CD8-positive, alpha-beta memory T cell (primary cell): Measurements from ENCODE around the gene CCNA1. TPM values are rescaled to one million over a fixed set of nuclear protein-coding genes. Genes with fewer than 3 reads are reported as not detected.

Experiments
- CTCF ChIA-PET: fragments of 350-600 bp; sonication (Branson Sonifier 250); formaldehyde crosslinking; loops from one replicate; lab custom pipeline; 2021; ENCODE audit warnings: antibody characterized with exemption; lab: Charles Lee
- POLR2A ChIA-PET: fragments of 350-600 bp; sonication (Branson Sonifier 250); formaldehyde crosslinking; loops from one replicate; lab custom pipeline; 2021; ENCODE audit warnings: antibody characterized with exemption; lab: Charles Lee
- DNase-seq, 5 donors: peaks; one replicate each; pipeline versions ENCODE4 v3.0.0 to v3.0.0-alpha.2; 2020 to 2022; ENCODE audit warnings: mixed read lengths in 1 of 5
- H3K27ac ChIP-seq: one replicate; pipeline ENCODE4 v1.7.0; 2013; ENCODE audit warnings: low read depth, mild to moderate bottlenecking, low read length, moderate library complexity
- H3K27me3 ChIP-seq: 2 replicates; pipeline ENCODE4 v1.7.0; 2013; ENCODE audit warnings: low read length, mild to moderate bottlenecking; ENCODE audit not compliant: insufficient read depth, poor library complexity, severe bottlenecking
- H3K36me3 ChIP-seq: 2 replicates; pipeline ENCODE4 v1.7.0; 2013; ENCODE audit warnings: mild to moderate bottlenecking, low read length, moderate library complexity; ENCODE audit not compliant: insufficient read depth
- H3K4me1 ChIP-seq: 2 replicates; pipeline ENCODE4 v1.7.0; 2013; ENCODE audit warnings: mild to moderate bottlenecking, low read length, moderate library complexity; ENCODE audit not compliant: insufficient read depth
- H3K4me3 ChIP-seq: 2 replicates; pipeline ENCODE4 v1.7.0; 2013; ENCODE audit warnings: mild to moderate bottlenecking, low read length
- H3K9me3 ChIP-seq: 2 replicates; pipeline ENCODE4 v1.7.0; 2013; ENCODE audit warnings: mild to moderate bottlenecking, low read length
- H3K27ac Mint-ChIP-seq, 8 donors: one replicate each; pipeline ENCODE4 v1.8.0; 2020 to 2021; ENCODE audit warnings: mixed read lengths in 8 of 8, mild to moderate bottlenecking in 6 of 8, inconsistent platforms in 3 of 8, moderate library complexity in 3 of 8
- H3K27me3 Mint-ChIP-seq, 2 donors: one replicate each; pipeline ENCODE4 v1.8.0; 2020 to 2021; ENCODE audit warnings: mixed read lengths in 2 of 2, mild to moderate bottlenecking in 1 of 2, moderate library complexity in 1 of 2
- H3K36me3 Mint-ChIP-seq, 3 donors: one replicate each; pipeline ENCODE4 v1.8.0; 2020 to 2021; ENCODE audit warnings: mixed read lengths in 3 of 3, inconsistent platforms in 1 of 3, mild to moderate bottlenecking in 1 of 3
- H3K4me1 Mint-ChIP-seq, 3 donors: one replicate each; pipeline ENCODE4 v1.8.0; 2020 to 2021; ENCODE audit warnings: mixed read lengths in 3 of 3, inconsistent platforms in 1 of 3, mild to moderate bottlenecking in 1 of 3
- H3K4me3 Mint-ChIP-seq, 7 donors: one replicate each; pipeline ENCODE4 v1.8.0; 2020 to 2021; ENCODE audit warnings: mixed read lengths in 7 of 7, mild to moderate bottlenecking in 6 of 7, moderate library complexity in 4 of 7, inconsistent platforms in 2 of 7
- H3K9me3 Mint-ChIP-seq, 5 donors: one replicate each; pipeline ENCODE4 v1.8.0; 2020 to 2022; ENCODE audit warnings: mixed read lengths in 5 of 5, mild to moderate bottlenecking in 3 of 5, moderate library complexity in 2 of 5, inconsistent platforms in 1 of 5
- polyA plus RNA-seq: library from polyadenylated mRNA; unstranded; fragments of 300-500 nt; fragmentation: Illumina TruSeq; gene quantifications from one replicate; pipeline ENCODE4 v1.2.3, GENCODE V29; 2021
- total RNA-seq, 2 experiments: library from RNA; stranded (reverse); gene quantifications; one replicate each; pipeline ENCODE4 v1.2.3, GENCODE V29; 2021

Gene CCNA1
- total and polyA plus RNA-seq, 3 experiments from 2014 or later: not detected

DNA sequence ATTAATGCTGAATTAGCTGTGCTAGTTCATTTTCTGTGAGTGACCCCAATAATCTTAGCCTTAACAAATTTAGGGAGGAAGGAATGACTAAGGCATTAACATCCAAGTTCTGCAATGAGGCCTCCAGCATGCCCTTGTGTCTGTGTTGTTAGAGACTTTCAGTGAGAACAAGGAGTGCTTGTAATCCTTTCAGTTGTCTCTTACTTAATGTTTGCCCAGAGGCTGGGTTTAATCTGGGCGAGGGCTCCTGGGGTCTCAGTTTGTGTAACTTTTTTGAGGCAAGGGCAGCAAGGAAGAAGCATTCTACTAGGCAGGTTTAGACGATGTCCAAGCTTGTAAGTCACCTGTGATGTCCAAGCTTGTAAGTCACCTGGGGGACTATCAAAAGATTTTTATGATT is 24.3 kb downstream of the CCNA1 start:
- Mint-ChIP-seq H3K27ac (no peak overlapping the region), H3K9me3 (no peaks in the 10 kb centered on the region), H3K4me1 (no peaks in the 10 kb centered on the region), H3K36me3 (no peaks in the 10 kb centered on the region), H3K4me3 (no peak overlapping the region), H3K27me3 (no peaks in the 10 kb centered on the region)
- no peak for DNase-seq
- ChIA-PET POLR2A (no interaction called here), CTCF (no interaction called here)
- Histone ChIP-seq H3K36me3 (no peaks in the 10 kb centered on the region), H3K4me1 (no peaks in the 10 kb centered on the region), H3K27me3 (no peaks in the 10 kb centered on the region), H3K9me3 (no peaks in the 10 kb centered on the region), H3K4me3 (no peak overlapping the region), H3K27ac (no peak overlapping the region)

DNA sequence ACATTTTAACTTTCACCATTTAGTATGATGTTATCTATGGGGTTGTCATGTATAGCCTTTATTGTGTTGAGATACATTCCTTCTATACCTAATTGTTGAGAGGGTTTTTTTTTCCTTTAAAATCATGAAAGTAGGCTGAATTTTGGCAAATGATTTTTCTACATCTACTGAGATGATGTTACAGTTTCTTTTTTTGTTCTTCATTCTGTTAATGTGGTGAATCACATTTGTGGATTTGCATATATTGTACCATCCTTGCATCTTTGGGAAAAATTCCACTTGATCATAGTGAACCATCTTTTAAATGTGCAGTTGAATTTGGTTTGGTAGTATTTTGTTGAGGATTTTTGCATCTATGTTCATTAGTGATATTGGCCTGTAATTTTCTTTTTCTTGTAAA is 29.2 kb downstream of the CCNA1 start:
- ChIA-PET CTCF (no interaction called here), POLR2A (no interaction called here)
- Mint-ChIP-seq H3K4me3 (no peak overlapping the region), H3K27me3 (no peaks in the 10 kb centered on the region), H3K9me3 (peaks cover 0 to 6% (median 0%) of the 10 kb centered on the region in 5 donors), H3K27ac (no peak overlapping the region), H3K4me1 (no peaks in the 10 kb centered on the region), H3K36me3 (no peaks in the 10 kb centered on the region)
- Histone ChIP-seq H3K4me1 (no peaks in the 10 kb centered on the region), H3K9me3 (no peaks in the 10 kb centered on the region), H3K4me3 (no peak overlapping the region), H3K27ac (no peak overlapping the region), H3K27me3 (no peaks in the 10 kb centered on the region), H3K36me3 (no peaks in the 10 kb centered on the region)
- no peak for DNase-seq

DNA sequence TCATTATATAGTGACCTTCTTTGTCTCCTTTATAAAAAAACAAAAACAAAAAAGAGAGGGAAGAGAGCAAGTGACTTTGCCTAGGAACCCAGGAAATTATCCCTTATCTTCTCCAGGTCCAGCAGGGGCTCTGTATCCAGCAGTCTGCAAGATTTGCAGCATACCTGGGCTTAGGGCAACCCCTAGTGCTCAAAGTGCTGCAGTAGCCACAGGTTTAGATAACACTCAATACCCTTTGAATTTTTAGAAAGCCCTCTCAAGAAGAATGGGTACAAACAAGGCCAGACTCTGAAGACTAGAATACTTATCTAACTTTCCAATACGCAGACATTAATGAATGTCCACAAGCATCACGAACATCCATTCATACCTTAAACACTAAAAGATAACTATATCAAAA is 43.2 kb downstream of the CCNA1 start:
- Histone ChIP-seq H3K27me3 (no peaks in the 10 kb centered on the region), H3K9me3 (no peaks in the 10 kb centered on the region), H3K27ac (no peak overlapping the region), H3K4me1 (no peaks in the 10 kb centered on the region), H3K4me3 (no peak overlapping the region), H3K36me3 (no peaks in the 10 kb centered on the region)
- Mint-ChIP-seq H3K9me3 (peaks cover 8 to 31% (median 16%) of the 10 kb centered on the region in 5 donors), H3K27ac (no peak overlapping the region), H3K4me1 (no peaks in the 10 kb centered on the region), H3K4me3 (no peak overlapping the region), H3K36me3 (no peaks in the 10 kb centered on the region), H3K27me3 (no peaks in the 10 kb centered on the region)
- POLR2A ChIA-PET: no interaction called here
- no peak for DNase-seq
- CTCF ChIA-PET: no interaction called here

- Mint-ChIP-seq H3K4me3 (no peak overlapping the region), H3K4me1 (no peaks in the 10 kb centered on the region), H3K27me3 (no peaks in the 10 kb centered on the region), H3K9me3 (peaks cover 10 to 37% (median 12%) of the 10 kb centered on the region in 5 donors), H3K36me3 (no peaks in the 10 kb centered on the region), H3K27ac (no peak overlapping the region)
- Histone ChIP-seq H3K4me1 (no peaks in the 10 kb centered on the region), H3K27ac (no peak overlapping the region), H3K36me3 (no peaks in the 10 kb centered on the region), H3K27me3 (no peaks in the 10 kb centered on the region), H3K9me3 (no peaks in the 10 kb centered on the region), H3K4me3 (no peak overlapping the region)
- POLR2A ChIA-PET: no interaction called here
- no peak for DNase-seq
- CTCF ChIA-PET: no interaction called here
These were observed 44.4 kb downstream of the CCNA1 start for GRCh38 chr13:36476661-36477060.

DNA sequence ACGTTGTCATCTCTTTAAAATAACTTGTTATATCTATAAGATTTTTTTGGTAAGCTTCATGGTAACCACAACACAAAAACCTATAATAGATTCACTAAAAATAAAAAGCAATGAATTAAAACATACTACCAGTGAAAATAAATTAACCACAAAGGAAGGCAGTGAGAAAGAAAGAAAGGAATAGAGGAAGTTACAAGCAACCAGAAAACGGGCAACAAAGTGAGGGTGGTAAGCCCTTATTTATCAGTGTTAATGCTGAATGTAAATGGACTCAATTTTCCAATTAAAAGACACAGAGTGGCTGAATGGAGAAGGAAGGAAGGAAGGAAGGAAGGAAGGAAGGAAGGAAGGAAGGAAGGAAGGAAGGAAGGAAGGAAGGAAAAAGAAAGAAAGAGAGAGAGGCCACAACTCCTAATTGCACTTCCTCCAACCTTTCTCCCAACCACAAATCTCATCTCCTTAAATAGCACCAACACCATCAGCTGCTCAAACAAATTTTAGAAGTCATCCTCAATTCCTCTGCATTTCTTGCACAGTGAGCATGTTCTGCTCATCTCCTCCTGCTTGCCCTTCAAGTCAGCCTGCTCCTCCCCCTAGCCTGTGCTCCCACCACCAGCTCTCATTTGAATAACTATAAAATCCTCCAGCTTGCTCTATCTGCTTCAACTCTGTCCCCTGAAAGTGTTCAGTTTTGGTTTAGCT is 48.6 kb downstream of the CCNA1 start:
- H3K36me3 ChIP-seq: no peaks in the 10 kb centered on the region
- Mint-ChIP-seq H3K4me3 (no peak overlapping the region), H3K27ac (no peak overlapping the region), H3K9me3 (peaks cover 4 to 29% (median 7%) of the 10 kb centered on the region in 5 donors), H3K27me3 (no peaks in the 10 kb centered on the region), H3K36me3 (no peaks in the 10 kb centered on the region), H3K4me1 (no peaks in the 10 kb centered on the region)
- no peaks in the 10 kb centered on the region for H3K27me3 ChIP-seq
- no peak overlapping the region for H3K27ac ChIP-seq
- CTCF ChIA-PET: no interaction called here
- DNase-seq: no peak
- H3K4me3 ChIP-seq: no peak overlapping the region
- H3K4me1 ChIP-seq: no peaks in the 10 kb centered on the region
- POLR2A ChIA-PET: no interaction called here
- H3K9me3 ChIP-seq: no peaks in the 10 kb centered on the region

DNA sequence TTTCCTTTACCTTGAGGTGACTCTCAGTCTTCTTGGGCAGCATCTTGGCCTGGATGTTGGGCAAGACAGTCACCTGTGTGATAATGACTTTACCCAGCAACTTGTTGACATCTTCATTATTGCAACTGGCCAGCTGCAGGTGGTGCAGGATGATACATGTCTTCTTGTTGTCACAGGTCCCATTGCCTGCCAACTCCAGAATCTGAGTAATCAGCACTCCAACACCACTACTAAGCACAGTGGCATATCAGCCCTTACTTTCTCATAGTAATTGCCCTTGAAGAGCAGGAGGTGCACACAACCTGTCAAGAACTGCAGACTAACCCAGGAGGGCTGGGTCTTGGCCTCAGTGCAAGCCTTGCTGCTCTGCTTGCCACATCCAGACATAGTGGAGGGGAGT is 57.8 kb downstream of the CCNA1 start:
- Histone ChIP-seq H3K4me1 (no peaks in the 10 kb centered on the region), H3K27me3 (no peaks in the 10 kb centered on the region), H3K4me3 (no peak overlapping the region), H3K9me3 (no peaks in the 10 kb centered on the region), H3K36me3 (no peaks in the 10 kb centered on the region), H3K27ac (no peak overlapping the region)
- POLR2A ChIA-PET: no interaction called here
- Mint-ChIP-seq H3K36me3 (no peaks in the 10 kb centered on the region), H3K9me3 (peaks cover 0 to 3% (median 0%) of the 10 kb centered on the region in 5 donors), H3K4me3 (no peak overlapping the region), H3K27ac (no peak overlapping the region), H3K27me3 (no peaks in the 10 kb centered on the region), H3K4me1 (no peaks in the 10 kb centered on the region)
- no peak for DNase-seq
- CTCF ChIA-PET: no interaction called here

Other genes starting within 250 kb of the CCNA1 start
- not detected for gene SOHLH2, start 217.9 kb upstream of the CCNA1 start, total RNA-seq
- not detected for gene SOHLH2, start 217.9 kb upstream of the CCNA1 start, polyA plus RNA-seq
- gene CCDC169, start 134.7 kb upstream of the CCNA1 start, total RNA-seq: not detected
- not detected for gene CCDC169, start 134.7 kb upstream of the CCNA1 start, polyA plus RNA-seq
- gene SPART, start 86.1 kb upstream of the CCNA1 start, total RNA-seq: 10 to 100 TPM in 1 of 2 experiments, 1 to 10 TPM in 1; 9.2 to 10.8 TPM
- gene SPART, start 86.1 kb upstream of the CCNA1 start, polyA plus RNA-seq: 22.6 TPM
- not detected for gene SERTM1, start 241.5 kb downstream of the CCNA1 start, total RNA-seq
- not detected for gene SERTM1, start 241.5 kb downstream of the CCNA1 start, polyA plus RNA-seq